ENCODE measurements around the gene ITGA5.

The ITGA5 gene

DNA sequence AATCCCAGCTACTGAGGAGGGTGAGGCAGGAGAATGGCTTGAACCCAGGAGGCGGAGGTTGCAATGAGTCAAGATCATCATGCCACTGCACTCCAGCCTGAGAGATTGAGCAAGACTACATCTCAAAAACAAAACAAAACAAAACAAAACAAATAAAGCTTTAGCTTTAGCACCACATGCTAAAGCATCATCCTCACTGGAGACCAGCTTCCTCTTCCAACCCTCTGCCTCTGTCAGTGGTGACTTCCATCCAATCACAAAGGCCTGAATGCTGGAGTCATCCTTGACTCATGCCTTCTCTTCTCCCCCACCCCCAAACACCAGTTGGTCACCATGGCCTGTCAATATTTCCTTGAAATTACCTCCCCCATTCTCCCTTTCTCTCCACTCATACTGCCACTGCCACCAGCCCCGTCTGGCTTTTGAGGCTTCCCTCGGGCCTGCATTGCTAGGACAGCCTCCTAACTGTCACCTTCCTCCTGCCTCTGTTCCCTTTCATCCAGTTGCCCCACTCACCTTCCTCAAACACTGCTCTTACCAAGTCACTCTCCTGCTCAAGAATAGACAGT is 35.9 kb downstream of the ITGA5 start:
- no peak for ATAC-seq (ENCODE audit: low read depth)
- Mint-ChIP-seq H3K4me1 (peaks cover 36% of the 10 kb centered on the region), H3K9me3 (no peaks in the 10 kb centered on the region), H3K4me3 (no peak overlapping the region), H3K36me3 (no peaks in the 10 kb centered on the region), H3K27me3 (no peaks in the 10 kb centered on the region), H3K27ac (no peak overlapping the region)
- DNase-seq (ENCODE audit: low spot score in 2 of 2) = no peak

- no peaks in the 10 kb centered on the region for H3K27me3 Mint-ChIP-seq
- no peak for DNase-seq (ENCODE audit: low spot score in 2 of 2)
- H3K4me1 Mint-ChIP-seq = peaks cover 30% of the 10 kb centered on the region
- H3K9me3 Mint-ChIP-seq = no peaks in the 10 kb centered on the region
- H3K27ac Mint-ChIP-seq = no peak overlapping the region
- no peak overlapping the region for H3K4me3 Mint-ChIP-seq
- no peak for ATAC-seq (ENCODE audit: low read depth)
- no peaks in the 10 kb centered on the region for H3K36me3 Mint-ChIP-seq
These were observed 37.9 kb downstream of the ITGA5 start for GRCh38 chr12:54381136-54381535.

GRCh38 chr12:54379398-54380201 is 39.5 kb downstream of the ITGA5 start:
- no peaks in the 10 kb centered on the region for H3K27me3 Mint-ChIP-seq

GRCh38 chr12:54378796-54379397 is 40.2 kb downstream of the ITGA5 start:
- Mint-ChIP-seq H3K27me3 (no peaks in the 10 kb centered on the region), H3K9me3 (no peaks in the 10 kb centered on the region)

More at GRCh38 chr12:54379398-54380201, 39.5 kb downstream of the ITGA5 start:
- H3K27ac Mint-ChIP-seq = no peak overlapping the region
- H3K36me3 Mint-ChIP-seq = no peaks in the 10 kb centered on the region
- no peaks in the 10 kb centered on the region for H3K9me3 Mint-ChIP-seq
- ATAC-seq (ENCODE audit: low read depth) (peak; percentile 90), DNase-seq (ENCODE audit: low spot score in 2 of 2) (peak; percentile 84 to 94)
- peak overlapping the region; percentile 62 for H3K4me3 Mint-ChIP-seq
- peaks cover 21% of the 10 kb centered on the region for H3K4me1 Mint-ChIP-seq

GRCh38 chr12:54377797-54378515 is 41.1 kb downstream of the ITGA5 start:
- ATAC-seq (ENCODE audit: low read depth) = no peak
- no peaks in the 10 kb centered on the region for H3K9me3 Mint-ChIP-seq
- H3K4me3 Mint-ChIP-seq = peak overlapping the region; percentile 36

More at GRCh38 chr12:54378796-54379397, 40.2 kb downstream of the ITGA5 start:
- ATAC-seq (ENCODE audit: low read depth) (peak; percentile 32), DNase-seq (ENCODE audit: low spot score in 2 of 2) (no peak)
- H3K4me1 Mint-ChIP-seq = peaks cover 15% of the 10 kb centered on the region
- H3K4me3 Mint-ChIP-seq = peak overlapping the region; percentile 36
- no peaks in the 10 kb centered on the region for H3K36me3 Mint-ChIP-seq
- H3K27ac Mint-ChIP-seq = no peak overlapping the region

GRCh38 chr12:54377007-54377406 is 42.1 kb downstream of the ITGA5 start:
- Mint-ChIP-seq H3K27ac (no peak overlapping the region), H3K9me3 (no peaks in the 10 kb centered on the region), H3K4me3 (no peak overlapping the region), H3K4me1 (peaks cover 10% of the 10 kb centered on the region), H3K27me3 (no peaks in the 10 kb centered on the region), H3K36me3 (no peaks in the 10 kb centered on the region)
- ATAC-seq (ENCODE audit: low read depth) (no peak), DNase-seq (ENCODE audit: low spot score in 2 of 2) (no peak)

More at GRCh38 chr12:54377797-54378515, 41.1 kb downstream of the ITGA5 start:
- Mint-ChIP-seq H3K27ac (no peak overlapping the region), H3K27me3 (no peaks in the 10 kb centered on the region), H3K36me3 (no peaks in the 10 kb centered on the region), H3K4me1 (peaks cover 10% of the 10 kb centered on the region)
- no peak for DNase-seq (ENCODE audit: low spot score in 2 of 2)

DNA sequence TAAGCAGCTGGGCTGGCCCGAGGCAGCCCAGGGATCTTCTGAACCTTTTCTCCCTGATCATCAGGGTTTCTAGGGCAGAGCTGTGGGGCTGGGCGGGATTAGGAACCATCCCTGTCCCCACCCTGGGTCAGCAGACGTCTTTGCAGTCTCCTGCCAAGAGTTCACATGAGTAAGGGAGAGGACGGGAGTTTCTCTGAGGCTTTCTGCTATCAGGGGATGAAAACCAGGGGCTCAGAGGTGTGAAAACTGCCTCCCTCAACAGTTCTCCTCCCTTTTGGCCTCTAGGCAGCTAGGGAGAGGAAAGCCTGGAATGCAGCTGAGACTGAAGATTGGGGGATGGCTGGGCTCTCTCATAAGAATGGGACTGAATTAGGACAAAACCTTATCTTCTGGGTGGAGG is 42.5 kb downstream of the ITGA5 start:
- DNase-seq (ENCODE audit: low spot score in 2 of 2) (no peak), ATAC-seq (ENCODE audit: low read depth) (no peak)
- Mint-ChIP-seq H3K4me1 (peaks cover 10% of the 10 kb centered on the region), H3K27ac (no peak overlapping the region), H3K27me3 (no peaks in the 10 kb centered on the region), H3K4me3 (no peak overlapping the region), H3K9me3 (no peaks in the 10 kb centered on the region), H3K36me3 (no peaks in the 10 kb centered on the region)

DNA sequence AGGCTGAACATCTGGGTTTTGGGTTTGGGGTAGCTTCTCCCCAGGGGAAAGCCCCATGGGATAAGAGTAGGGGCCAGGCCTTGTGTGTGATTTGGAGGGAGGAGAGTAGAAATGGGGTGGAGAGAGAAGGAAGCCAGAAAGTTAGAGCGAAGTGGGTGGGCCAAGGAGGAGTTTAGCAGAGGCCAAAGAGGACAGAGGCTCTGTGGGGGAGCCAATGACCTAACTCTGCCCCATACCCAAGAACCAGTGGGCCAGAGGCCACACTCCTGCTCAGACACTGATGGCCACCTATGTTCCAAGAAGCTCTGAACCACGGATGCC is 43.8 kb downstream of the ITGA5 start:
- peaks cover 10% of the 10 kb centered on the region for H3K4me1 Mint-ChIP-seq
- H3K27ac Mint-ChIP-seq = no peak overlapping the region
- DNase-seq (ENCODE audit: low spot score in 2 of 2) (no peak), ATAC-seq (ENCODE audit: low read depth) (no peak)
- H3K4me3 Mint-ChIP-seq = no peak overlapping the region
- no peaks in the 10 kb centered on the region for H3K36me3 Mint-ChIP-seq
- no peaks in the 10 kb centered on the region for H3K9me3 Mint-ChIP-seq
- no peaks in the 10 kb centered on the region for H3K27me3 Mint-ChIP-seq

DNA sequence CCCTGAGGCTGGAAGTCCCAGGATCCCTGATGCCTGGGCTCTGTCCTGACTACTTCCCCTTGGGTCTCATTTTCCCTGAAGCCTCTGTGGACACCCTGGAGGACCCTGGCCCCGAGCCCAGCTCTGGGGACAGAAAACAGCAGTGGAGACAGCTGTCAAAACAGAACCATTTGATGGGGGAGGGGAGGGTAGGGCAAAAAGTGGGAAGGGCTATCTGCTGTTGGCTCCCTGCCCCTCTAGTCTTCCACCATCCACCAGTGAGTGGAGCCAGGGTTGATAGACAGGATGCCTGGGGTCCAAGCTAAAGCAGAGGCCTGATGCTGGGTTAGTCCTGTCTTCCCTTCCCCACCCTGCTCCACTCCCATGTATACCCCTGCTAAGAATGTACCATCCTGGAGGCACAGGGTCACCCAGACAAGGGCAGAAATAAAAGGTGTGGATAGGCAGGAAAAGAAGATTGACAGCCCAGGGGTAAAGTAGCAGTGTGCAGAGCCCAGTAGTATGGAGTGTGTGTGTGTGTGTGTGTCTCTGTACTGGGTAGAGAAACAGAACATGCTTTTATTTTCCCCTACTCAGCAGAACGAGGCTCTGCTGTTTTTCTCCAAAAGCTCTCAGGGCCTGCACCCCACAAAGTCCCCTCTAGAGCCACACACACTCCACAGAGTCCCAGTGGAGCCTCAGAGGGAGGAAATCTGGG is 44.4 kb downstream of the ITGA5 start:
- no peaks in the 10 kb centered on the region for H3K27me3 Mint-ChIP-seq

DNA sequence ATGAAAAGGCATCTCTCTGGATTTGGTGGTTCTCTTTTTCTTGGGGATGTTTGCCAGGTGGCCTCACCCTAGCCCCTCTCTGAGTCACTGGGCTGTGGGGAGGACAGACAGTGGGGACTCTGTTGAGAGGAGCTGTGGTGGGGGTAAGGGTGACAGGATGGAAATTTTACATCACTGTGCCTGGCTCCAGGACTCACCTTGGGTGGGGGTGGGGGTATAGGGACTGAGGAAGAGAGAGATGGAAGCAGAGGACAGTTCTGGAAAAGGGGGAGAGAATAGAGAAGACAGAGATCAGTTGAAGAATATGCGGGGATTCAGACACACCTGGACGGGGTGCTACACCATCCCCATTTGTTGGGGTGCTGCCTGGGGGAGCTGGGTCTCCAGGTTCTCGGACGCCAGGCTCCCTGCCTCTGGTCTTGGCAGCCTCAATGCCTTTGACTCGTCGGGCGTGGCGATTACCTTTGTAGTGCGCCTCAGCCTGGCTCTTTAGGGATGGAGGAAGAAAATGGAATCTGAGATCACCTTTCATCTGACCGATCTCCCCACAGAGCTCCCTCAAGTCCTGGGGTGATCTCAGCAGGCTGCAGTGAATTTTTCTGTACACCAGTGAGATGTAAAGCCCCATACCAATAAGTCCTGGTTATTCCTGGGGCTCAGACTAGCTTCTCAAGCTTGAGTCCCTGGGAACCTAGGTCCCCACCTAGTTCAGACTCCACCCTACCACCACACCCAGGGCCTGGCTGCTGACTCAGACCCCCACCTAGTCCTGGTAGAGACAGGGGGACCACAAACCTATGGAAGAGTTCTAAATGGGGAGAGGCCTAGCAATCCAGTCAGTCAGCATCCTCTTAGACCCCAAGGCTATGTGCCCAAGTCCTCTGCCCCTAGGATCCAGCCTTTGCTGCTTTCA is 45.2 kb downstream of the ITGA5 start:
- Mint-ChIP-seq H3K4me3 (no peak overlapping the region), H3K27me3 (no peaks in the 10 kb centered on the region), H3K27ac (no peak overlapping the region), H3K9me3 (no peaks in the 10 kb centered on the region), H3K36me3 (no peaks in the 10 kb centered on the region), H3K4me1 (peaks cover 11% of the 10 kb centered on the region)
- DNase-seq (ENCODE audit: low spot score in 2 of 2) (no peak), ATAC-seq (ENCODE audit: low read depth) (no peak)

More for the DNA sequence above, 44.4 kb downstream of the ITGA5 start:
- no peak overlapping the region for H3K4me3 Mint-ChIP-seq
- no peaks in the 10 kb centered on the region for H3K36me3 Mint-ChIP-seq
- ATAC-seq (ENCODE audit: low read depth) (no peak), DNase-seq (ENCODE audit: low spot score in 2 of 2) (no peak)
- H3K4me1 Mint-ChIP-seq = peaks cover 7% of the 10 kb centered on the region
- H3K9me3 Mint-ChIP-seq = no peaks in the 10 kb centered on the region
- no peak overlapping the region for H3K27ac Mint-ChIP-seq

DNA sequence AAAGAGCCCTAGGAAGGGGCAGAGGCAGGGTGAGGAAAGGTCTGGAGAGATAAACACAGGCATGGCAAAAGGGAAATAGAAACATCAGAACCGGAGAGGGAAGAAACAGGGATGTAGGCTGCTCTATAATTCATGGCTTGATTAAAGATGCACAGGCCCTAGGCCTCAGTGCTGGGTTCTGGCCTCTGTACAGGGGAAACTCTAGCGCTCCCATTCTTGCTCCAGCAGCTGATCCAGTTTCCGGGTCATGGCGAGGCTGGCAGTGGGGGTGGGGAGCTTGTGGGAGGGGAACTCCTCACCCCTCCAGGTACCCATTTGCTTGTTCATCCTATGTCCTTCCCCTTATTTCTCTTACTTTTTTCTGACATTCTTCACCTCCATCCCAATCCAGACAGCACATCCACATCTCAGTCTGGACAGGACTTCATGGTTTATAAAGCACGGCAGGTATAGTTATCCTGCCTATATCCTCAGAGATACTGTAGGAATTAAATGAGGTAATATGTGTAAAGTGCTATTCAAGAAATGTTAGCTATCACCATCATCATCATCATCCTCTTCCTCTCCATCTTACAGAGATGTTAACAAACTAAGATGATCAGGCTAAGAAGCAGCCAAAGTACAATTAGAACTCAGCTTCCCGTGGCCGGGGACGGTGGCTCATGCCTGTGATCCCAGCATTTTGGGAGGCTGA is 46.8 kb downstream of the ITGA5 start:
- peaks cover 13% of the 10 kb centered on the region for H3K4me1 Mint-ChIP-seq
- no peaks in the 10 kb centered on the region for H3K27me3 Mint-ChIP-seq
- H3K36me3 Mint-ChIP-seq = no peaks in the 10 kb centered on the region
- H3K4me3 Mint-ChIP-seq = no peak overlapping the region
- DNase-seq (ENCODE audit: low spot score in 2 of 2) (no peak), ATAC-seq (ENCODE audit: low read depth) (no peak)
- no peak overlapping the region for H3K27ac Mint-ChIP-seq
- H3K9me3 Mint-ChIP-seq = no peaks in the 10 kb centered on the region

- DNase-seq (ENCODE audit: low spot score in 2 of 2) (no peak), ATAC-seq (ENCODE audit: low read depth) (no peak)
- Mint-ChIP-seq H3K4me3 (no peak overlapping the region), H3K9me3 (no peaks in the 10 kb centered on the region), H3K4me1 (peaks cover 13% of the 10 kb centered on the region), H3K36me3 (no peaks in the 10 kb centered on the region), H3K27me3 (no peaks in the 10 kb centered on the region), H3K27ac (no peak overlapping the region)
These were observed 47.5 kb downstream of the ITGA5 start for GRCh38 chr12:54371328-54372112.

Data from memory B cell (primary cell).